SK-N-SH treated with all-trans-retinoic acid at 6 μM for 48 hours (cell line): ENCODE results near the gene PCDHB11.
"Not testable (repeated sequence)": the region's sequence is repeated elsewhere in the genome, so short reads cannot be mapped to it uniquely, and the experiment has no call there.

Experiments used
- ATAC-seq: fragments of 200-7000 bp; cut with Tn5 transposase; 3 replicates; pipeline ENCODE4 v1.9.1; 2020; ENCODE audit warnings: mild to moderate bottlenecking, moderate library complexity
- BACH2 ChIP-seq: fragments of 250-450 bp; sonication (Bioruptor Pico); IDR thresholded peaks from 2 replicates; pipeline ENCODE4 v1.9.0; 2021; ENCODE audit warnings: mild to moderate bottlenecking, borderline replicate concordance
- GLIS3 ChIP-seq: fragments of 250-450 bp; sonication (Bioruptor Pico); IDR thresholded peaks from 2 replicates; pipeline ENCODE4 v1.5.0; 2020; ENCODE audit warnings: mild to moderate bottlenecking, moderate library complexity
- ISL1 ChIP-seq: fragments of 250-450 bp; sonication (Bioruptor Pico); IDR thresholded peaks from 2 replicates; pipeline ENCODE4 v2.1.2; 2022; ENCODE audit warnings: mild to moderate bottlenecking, moderate library complexity
- PPARA ChIP-seq: fragments of 250-450 bp; sonication (Bioruptor Pico); IDR thresholded peaks from 2 replicates; pipeline ENCODE4 v1.5.0; 2020; ENCODE audit warnings: mild to moderate bottlenecking, borderline replicate concordance
- ZC3H10 ChIP-seq: fragments of 250-450 bp; sonication (Bioruptor Pico); IDR thresholded peaks from 2 replicates; pipeline ENCODE4 v1.5.1; 2021; ENCODE audit warnings: mild to moderate bottlenecking, moderate library complexity
- ZNF565 ChIP-seq: fragments of 450-650 bp; formaldehyde crosslinking; conservative IDR thresholded peaks from 2 replicates; pipeline ENCODE4 v1.5.0; 2020; ENCODE audit warnings: low read depth, mild to moderate bottlenecking, moderate library complexity
- ZNF70 ChIP-seq: fragments of 450-650 bp; formaldehyde crosslinking; IDR thresholded peaks from 2 replicates; pipeline ENCODE4 v1.5.0; 2020; ENCODE audit warnings: mild to moderate bottlenecking, moderate library complexity
- TF ChIP-seq, protein P1 (sequence below): fragments of 250-450 bp; sonication (Bioruptor Pico); IDR thresholded peaks from 2 replicates; pipeline ENCODE4 v1.5.1; 2020; ENCODE audit warnings: low read depth, mild to moderate bottlenecking, moderate library complexity
- TF ChIP-seq, protein P2 (sequence below): fragments of 250-450 bp; sonication (Bioruptor Pico); IDR thresholded peaks from 2 replicates; pipeline ENCODE4 v1.8.0; 2021; ENCODE audit warnings: low read depth, mild to moderate bottlenecking, moderate library complexity, borderline replicate concordance

Gene PCDHB11

DNA sequence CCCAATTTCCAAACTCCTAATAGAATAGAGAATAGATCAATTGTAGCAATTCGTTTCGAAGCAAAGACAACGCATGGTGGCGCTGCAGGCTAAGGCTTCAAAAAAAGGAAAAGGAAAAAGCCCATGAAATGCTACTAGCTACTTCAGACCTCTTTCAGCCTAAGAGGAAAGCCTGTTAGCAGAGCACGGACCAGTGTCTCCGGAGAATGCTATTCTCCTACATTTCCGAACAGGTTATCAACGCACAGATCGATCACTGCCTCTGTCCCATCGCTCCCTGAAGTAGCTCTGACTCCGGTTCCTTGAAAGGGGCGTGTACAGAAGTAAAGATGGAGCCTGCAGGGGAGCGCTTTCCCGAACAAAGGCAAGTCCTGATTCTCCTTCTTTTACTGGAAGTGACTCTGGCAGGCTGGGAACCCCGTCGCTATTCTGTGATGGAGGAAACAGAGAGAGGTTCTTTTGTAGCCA lies 45.9 kb downstream of the PCDHB11 start, which contains the start of gene PCDHB15 (continued):
- TF ChIP-seq ZNF565 (no peak), ZC3H10 (CRISPR knock-in tag) (no peak), BACH2 (CRISPR knock-in tag) (no peak)
- TF ChIP-seq, all 23 proteins: peak for 0

DNA sequence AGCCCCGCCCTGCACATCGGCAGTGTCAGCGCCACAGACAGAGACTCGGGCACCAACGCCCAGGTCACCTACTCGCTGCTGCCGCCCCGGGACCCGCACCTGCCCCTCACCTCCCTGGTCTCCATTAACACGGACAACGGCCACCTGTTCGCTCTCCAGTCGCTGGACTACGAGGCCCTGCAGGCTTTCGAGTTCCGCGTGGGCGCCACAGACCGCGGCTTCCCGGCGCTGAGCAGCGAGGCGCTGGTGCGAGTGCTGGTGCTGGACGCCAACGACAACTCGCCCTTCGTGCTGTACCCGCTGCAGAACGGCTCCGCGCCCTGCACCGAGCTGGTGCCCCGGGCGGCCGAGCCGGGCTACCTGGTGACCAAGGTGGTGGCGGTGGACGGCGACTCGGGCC lies 47.5 kb downstream of the PCDHB11 start:
- ATAC-seq: not testable (repeated sequence)

GRCh38 chr5:141247434-141247833 lies 48.0 kb downstream of the PCDHB11 start:
- ATAC-seq: not testable (repeated sequence)

- TF ChIP-seq GLIS3 (CRISPR knock-in tag): no peak
- no peak for TF ChIP-seq BACH2 (CRISPR knock-in tag)
- no peak for TF ChIP-seq PPARA
- TF ChIP-seq, protein P1, sequence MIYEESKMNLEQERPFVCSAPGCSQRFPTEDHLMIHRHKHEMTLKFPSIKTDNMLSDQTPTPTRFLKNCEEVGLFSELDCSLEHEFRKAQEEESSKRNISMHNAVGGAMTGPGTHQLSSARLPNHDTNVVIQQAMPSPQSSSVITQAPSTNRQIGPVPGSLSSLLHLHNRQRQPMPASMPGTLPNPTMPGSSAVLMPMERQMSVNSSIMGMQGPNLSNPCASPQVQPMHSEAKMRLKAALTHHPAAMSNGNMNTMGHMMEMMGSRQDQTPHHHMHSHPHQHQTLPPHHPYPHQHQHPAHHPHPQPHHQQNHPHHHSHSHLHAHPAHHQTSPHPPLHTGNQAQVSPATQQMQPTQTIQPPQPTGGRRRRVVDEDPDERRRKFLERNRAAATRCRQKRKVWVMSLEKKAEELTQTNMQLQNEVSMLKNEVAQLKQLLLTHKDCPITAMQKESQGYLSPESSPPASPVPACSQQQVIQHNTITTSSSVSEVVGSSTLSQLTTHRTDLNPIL (CRISPR knock-in tag): no peak
- TF ChIP-seq, protein P2, sequence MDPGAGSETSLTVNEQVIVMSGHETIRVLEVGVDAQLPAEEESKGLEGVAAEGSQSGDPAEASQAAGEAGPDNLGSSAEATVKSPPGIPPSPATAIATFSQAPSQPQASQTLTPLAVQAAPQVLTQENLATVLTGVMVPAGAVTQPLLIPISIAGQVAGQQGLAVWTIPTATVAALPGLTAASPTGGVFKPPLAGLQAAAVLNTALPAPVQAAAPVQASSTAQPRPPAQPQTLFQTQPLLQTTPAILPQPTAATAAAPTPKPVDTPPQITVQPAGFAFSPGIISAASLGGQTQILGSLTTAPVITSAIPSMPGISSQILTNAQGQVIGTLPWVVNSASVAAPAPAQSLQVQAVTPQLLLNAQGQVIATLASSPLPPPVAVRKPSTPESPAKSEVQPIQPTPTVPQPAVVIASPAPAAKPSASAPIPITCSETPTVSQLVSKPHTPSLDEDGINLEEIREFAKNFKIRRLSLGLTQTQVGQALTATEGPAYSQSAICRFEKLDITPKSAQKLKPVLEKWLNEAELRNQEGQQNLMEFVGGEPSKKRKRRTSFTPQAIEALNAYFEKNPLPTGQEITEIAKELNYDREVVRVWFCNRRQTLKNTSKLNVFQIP (CRISPR knock-in tag): no peak
- TF ChIP-seq ZNF70 (CRISPR knock-in tag): no peak
- TF ChIP-seq ISL1 (CRISPR knock-in tag): no peak
- ATAC-seq: no peak
Observed at GRCh38 chr5:141250576-141250975, 51.1 kb downstream of the PCDHB11 start.
